H1 (cell line): ENCODE results near the gene SYT15B. TPM values are rescaled to one million over a fixed set of nuclear protein-coding genes. Genes with fewer than 3 reads are reported as not detected.
"Not testable (repeated sequence)": the region's sequence is repeated elsewhere in the genome, so short reads cannot be mapped to it uniquely, and the experiment has no call there.

Source experiments
- CTCF ChIA-PET: fragments of 300-600 bp; sonication (Branson Sonifier 250); formaldehyde crosslinking; loops from one replicate; lab custom pipeline; 2021; ENCODE audit not compliant: partially characterized antibody; lab: Charles Lee
- POLR2A ChIA-PET: fragments of 300-600 bp; sonication (Branson Sonifier 250); formaldehyde crosslinking; loops from one replicate; lab custom pipeline; 2021; ENCODE audit warnings: inconsistent platforms; ENCODE audit not compliant: partially characterized antibody; lab: Charles Lee
- DNase-seq, 2 experiments: peaks; one replicate each; pipeline versions ENCODE4 v3.0.0 to v3.0.0-alpha.2; 2010 to 2022; ENCODE audit warnings: low spot score in 2 of 2, low read depth in 1 of 2, mixed read lengths in 1 of 2
- FAIRE-seq: peaks from 2 replicates; lab custom pipeline; 2011; peaks lifted over from hg19 to GRCh38; lab: Jason Lieb, UNC
- H2AFZ ChIP-seq: 2 replicates; pipeline ENCODE4 v1.8.1; 2012; ENCODE audit warnings: low read length, inconsistent platforms
- H2AK5ac ChIP-seq: 2 replicates; pipeline ENCODE4 v1.6.1; 2013; ENCODE audit warnings: low read depth, low read length
- H2BK120ac ChIP-seq: replicated peaks from 2 replicates; pipeline ENCODE3; 2013; ENCODE audit warnings: low read depth, low read length, inconsistent platforms
- H2BK12ac ChIP-seq: 2 replicates; pipeline ENCODE4 v1.6.1; 2013; ENCODE audit warnings: low read depth, low read length
- H2BK15ac ChIP-seq: 2 replicates; pipeline ENCODE4 v1.6.1; 2013; ENCODE audit warnings: low read length
- H2BK20ac ChIP-seq: 2 replicates; pipeline ENCODE4 v1.6.1; 2013; ENCODE audit warnings: low read length
- H2BK5ac ChIP-seq: 2 replicates; pipeline ENCODE4 v1.6.1; 2013; ENCODE audit warnings: low read depth, low read length
- H3K14ac ChIP-seq: 2 replicates; pipeline ENCODE4 v1.6.1; 2013; ENCODE audit warnings: inconsistent platforms; ENCODE audit not compliant: insufficient read length
- H3K18ac ChIP-seq: 2 replicates; pipeline ENCODE4 v1.6.1; 2013; ENCODE audit warnings: low read length; ENCODE audit errors: extremely low read depth
- H3K23ac ChIP-seq: 2 replicates; pipeline ENCODE4 v1.6.1; 2013; ENCODE audit warnings: inconsistent platforms; ENCODE audit not compliant: insufficient read length
- H3K23me2 ChIP-seq: 2 replicates; pipeline ENCODE4 v1.6.1; 2013; ENCODE audit warnings: low read depth, low read length
- H3K27ac ChIP-seq: 2 replicates; pipeline ENCODE4 v1.6.1; 2011; ENCODE audit warnings: low read depth, low read length, inconsistent platforms
- H3K27me3 ChIP-seq, 4 experiments: replicated peaks in 1 of 4; 1 replicate in 1 of 4; 2 replicates in 3 of 4; pipeline versions ENCODE4 v1.6.1 to v1.8.1; 2011 to 2013; ENCODE audit warnings: low read length in 3 of 4, mild to moderate bottlenecking in 3 of 4, inconsistent platforms in 2 of 4, mixed read lengths in 2 of 4, moderate library complexity in 1 of 4; ENCODE audit not compliant: control insufficient read depth in 3 of 4, insufficient read depth in 3 of 4; ENCODE audit errors: extremely low read depth in 1 of 4
- H3K36me3 ChIP-seq, 4 experiments: 2 replicates each; pipeline versions ENCODE4 v1.6.1 to v1.8.1; 2011 to 2013; ENCODE audit warnings: mild to moderate bottlenecking in 4 of 4, low read length in 3 of 4, moderate library complexity in 2 of 4, control low read depth in 1 of 4, inconsistent platforms in 1 of 4; ENCODE audit not compliant: insufficient read depth in 4 of 4, control insufficient read depth in 2 of 4
- H3K4ac ChIP-seq: replicated peaks from 2 replicates; pipeline ENCODE3; 2013; ENCODE audit warnings: low read length, low read depth, mixed read lengths, inconsistent platforms; ENCODE audit not compliant: insufficient read length
- H3K4me1 ChIP-seq, 4 experiments: replicated peaks in 1 of 4; 1 replicate in 1 of 4; 2 replicates in 3 of 4; pipeline versions ENCODE4 v1.6.1 to v1.8.1; 2011 to 2013; ENCODE audit warnings: low read length in 3 of 4, inconsistent platforms in 2 of 4, mixed read lengths in 1 of 4; ENCODE audit not compliant: insufficient read depth in 4 of 4, control insufficient read depth in 3 of 4
- H3K4me2 ChIP-seq, 2 experiments: 2 replicates each; pipeline versions ENCODE4 v1.6.1 to v1.8.1; 2011 to 2013; ENCODE audit warnings: low read depth in 2 of 2, low read length in 2 of 2, control low read depth in 1 of 2, inconsistent platforms in 1 of 2, mild to moderate bottlenecking in 1 of 2; ENCODE audit not compliant: insufficient read depth in 1 of 2
- H3K4me3 ChIP-seq, 4 experiments: fragments of 200-600, 300-600 bp in 1 of 4; sonication (generic), shearing (Covaris generic), sonication (Bioruptor Twin) in 1 of 4; 2 replicates each; pipeline versions ENCODE4 v1.5.1 to v1.8.1; 2011 to 2016; ENCODE audit warnings: low read length in 4 of 4, low read depth in 3 of 4, control low read depth in 2 of 4, inconsistent platforms in 2 of 4, mild to moderate bottlenecking in 2 of 4, mixed read lengths in 1 of 4, moderate library complexity in 1 of 4; ENCODE audit not compliant: insufficient read depth in 2 of 4; ENCODE audit errors: extremely low read depth in 1 of 4
- H3K56ac ChIP-seq: replicated peaks from 2 replicates; pipeline ENCODE3; 2013; ENCODE audit warnings: low read depth, mild to moderate bottlenecking, mixed read lengths, low read length, inconsistent platforms; ENCODE audit not compliant: insufficient read length
- H3K79me1 ChIP-seq: 2 replicates; pipeline ENCODE4 v1.6.1; 2013; ENCODE audit warnings: low read depth, low read length, control low read depth
- H3K79me2 ChIP-seq, 2 experiments: 2 replicates each; pipeline versions ENCODE4 v1.6.1 to v1.8.1; 2012 to 2013; ENCODE audit warnings: low read length in 2 of 2, mild to moderate bottlenecking in 2 of 2, inconsistent platforms in 1 of 2; ENCODE audit not compliant: insufficient read depth in 2 of 2, control insufficient read depth in 1 of 2
- H3K9ac ChIP-seq, 4 experiments: replicated peaks in 1 of 4; 1 replicate in 1 of 4; 2 replicates in 3 of 4; pipeline versions ENCODE4 v1.6.1 to v1.8.1; 2011 to 2013; ENCODE audit warnings: low read depth in 3 of 4, low read length in 3 of 4, control low read depth in 2 of 4, mild to moderate bottlenecking in 2 of 4, moderate library complexity in 2 of 4, inconsistent platforms in 1 of 4; ENCODE audit errors: extremely low read depth in 1 of 4
- H3K9me3 ChIP-seq, 2 experiments: 2 replicates each; pipeline versions ENCODE4 v1.6.1 to v1.8.1; 2012 to 2013; ENCODE audit warnings: mild to moderate bottlenecking in 2 of 2, moderate library complexity in 2 of 2, control low read depth in 1 of 2, inconsistent platforms in 1 of 2, low read depth in 1 of 2, low read length in 1 of 2, mixed read lengths in 1 of 2; ENCODE audit not compliant: insufficient read depth in 2 of 2
- H4K20me1 ChIP-seq, 2 experiments: replicated peaks in 1 of 2; 2 replicates each; pipeline versions ENCODE3 to v1.8.1; 2011 to 2013; ENCODE audit warnings: inconsistent platforms in 2 of 2, low read length in 2 of 2, mild to moderate bottlenecking in 1 of 2; ENCODE audit not compliant: insufficient read depth in 2 of 2, control insufficient read depth in 1 of 2
- H4K5ac ChIP-seq: 2 replicates; pipeline ENCODE4 v1.6.1; 2013; ENCODE audit warnings: low read length, low read depth, mixed read lengths, inconsistent platforms; ENCODE audit not compliant: insufficient read length
- H4K8ac ChIP-seq: 2 replicates; pipeline ENCODE4 v1.8.0; 2013; ENCODE audit warnings: mild to moderate bottlenecking, moderate library complexity, low read length, inconsistent platforms; ENCODE audit not compliant: insufficient read depth; ENCODE audit errors: extremely low read depth
- H4K91ac ChIP-seq: replicated peaks from 2 replicates; pipeline ENCODE3; 2013; ENCODE audit warnings: low read length, mixed read lengths, inconsistent platforms; ENCODE audit not compliant: insufficient read length
- WGBS, 2 experiments: shearing (Covaris generic) in 1 of 2; methylation state at CpG; one replicate each; pipeline versions ENCODE4 v1.1.6 to v1.1.7; 2013 to 2015; ENCODE audit warnings: low lambda C conversion rate in 2 of 2, mixed read lengths in 2 of 2, inconsistent platforms in 1 of 2, low coverage in 1 of 2, missing lambda C conversion rate in 1 of 2; ENCODE audit not compliant: insufficient replicate concordance in 2 of 2, insufficient coverage in 1 of 2, insufficient read length in 1 of 2; ENCODE audit errors: extremely low coverage in 1 of 2, missing lambda C conversion rate in 1 of 2; 5-methylcytosine and 5-hydroxymethylcytosine counted together
- polyA plus RNA-seq, 7 experiments: library from polyadenylated mRNA; depleted of rRNA in 3 of 7; stranded (reverse) in 5 of 7; unstranded in 2 of 7; fragments of >200 nt in 5 of 7; fragments of 200-250 nt in 2 of 7; gene quantifications; 1 replicate in 5 of 7; 2 replicates in 1 of 7; 4 replicates in 1 of 7; pipeline versions ENCODE4 v1.2.1 to v1.2.3, GENCODE V29; 2011 to 2013; ENCODE audit warnings: missing spikeins in 2 of 7, mixed read lengths in 2 of 7
- total RNA-seq: library from RNA; stranded (reverse); fragmentation: NEBNext Ultra II Directional; extraction: Animal tissue kit (Norgen Biotek cat#: 25700); gene quantifications from 2 replicates; pipeline ENCODE4 v1.2.1, GENCODE V29; 2021

The SYT15B gene
- total and polyA plus RNA-seq, 2 of the 8 experiments (the other 6 are each of a cell fraction or from before 2014, with no cell fraction given): 0.17 TPM; not detected in 1

- DNase-seq, FAIRE-seq, POLR2A ChIA-PET, H3K18ac ChIP-seq, H3K36me3 ChIP-seq, H2AK5ac ChIP-seq, H3K4me2 ChIP-seq, H3K79me2 ChIP-seq, H3K23me2 ChIP-seq, H2BK12ac ChIP-seq, H3K56ac ChIP-seq, H3K23ac ChIP-seq, H3K27me3 ChIP-seq, H3K4me3 ChIP-seq, H2BK15ac ChIP-seq, H4K20me1 ChIP-seq, H4K91ac ChIP-seq, H3K79me1 ChIP-seq, H2BK5ac ChIP-seq, H4K8ac ChIP-seq, H3K14ac ChIP-seq, H2BK20ac ChIP-seq, H3K9ac ChIP-seq, CTCF ChIA-PET, H3K9me3 ChIP-seq, H2AFZ ChIP-seq, H3K4ac ChIP-seq, H2BK120ac ChIP-seq, H3K4me1 ChIP-seq, H4K5ac ChIP-seq, H3K27ac ChIP-seq: not testable (repeated sequence)
- no CpG with 5 or more reads among the region's 4 CpGs for WGBS, 2 experiments
These were observed 16.2 kb upstream of the SYT15B start for GRCh38 chr10:47779590-47779989.
